Neural progenitor cell (in vitro differentiated cells): ENCODE data around the gene TUBA3E.

ENCODE experiments used
- EZH2 ChIP-seq: fragments of 200-600 bp; sonication (generic); IDR thresholded peaks from 2 replicates; pipeline ENCODE4 v1.6.1; 2017; ENCODE audit warnings: antibody characterized with exemption, mild to moderate bottlenecking, moderate library complexity
- TF ChIP-seq, protein P1 (sequence below): fragments of 200-600 bp; sonication (generic); IDR thresholded peaks from 2 replicates; pipeline ENCODE4 v1.5.1; 2017; ENCODE audit warnings: antibody characterized with exemption, mild to moderate bottlenecking

- no peak for TF ChIP-seq EZH2
- TF ChIP-seq, protein P1, sequence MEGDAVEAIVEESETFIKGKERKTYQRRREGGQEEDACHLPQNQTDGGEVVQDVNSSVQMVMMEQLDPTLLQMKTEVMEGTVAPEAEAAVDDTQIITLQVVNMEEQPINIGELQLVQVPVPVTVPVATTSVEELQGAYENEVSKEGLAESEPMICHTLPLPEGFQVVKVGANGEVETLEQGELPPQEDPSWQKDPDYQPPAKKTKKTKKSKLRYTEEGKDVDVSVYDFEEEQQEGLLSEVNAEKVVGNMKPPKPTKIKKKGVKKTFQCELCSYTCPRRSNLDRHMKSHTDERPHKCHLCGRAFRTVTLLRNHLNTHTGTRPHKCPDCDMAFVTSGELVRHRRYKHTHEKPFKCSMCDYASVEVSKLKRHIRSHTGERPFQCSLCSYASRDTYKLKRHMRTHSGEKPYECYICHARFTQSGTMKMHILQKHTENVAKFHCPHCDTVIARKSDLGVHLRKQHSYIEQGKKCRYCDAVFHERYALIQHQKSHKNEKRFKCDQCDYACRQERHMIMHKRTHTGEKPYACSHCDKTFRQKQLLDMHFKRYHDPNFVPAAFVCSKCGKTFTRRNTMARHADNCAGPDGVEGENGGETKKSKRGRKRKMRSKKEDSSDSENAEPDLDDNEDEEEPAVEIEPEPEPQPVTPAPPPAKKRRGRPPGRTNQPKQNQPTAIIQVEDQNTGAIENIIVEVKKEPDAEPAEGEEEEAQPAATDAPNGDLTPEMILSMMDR = no peak
Measured at GRCh38 chr2:130231656-130232055, 33.4 kb upstream of the TUBA3E start.
